Adrenal gland (tissue), 12 donors: ENCODE results near the gene ENO4. TPM values are rescaled to one million over a fixed set of nuclear protein-coding genes. Genes with fewer than 3 reads are reported as not detected.

Experiments
- DNase-seq, 7 donors: peaks; one replicate each; pipeline ENCODE4 v3.0.0-alpha.2; 2019 to 2020
- H3K27ac ChIP-seq, 5 donors: fragments of 200-600 bp; sonication (generic) in 4 of 5; 1 replicate in 3 of 5; 2 replicates in 2 of 5; pipeline versions ENCODE4 v1.5.1 to v1.8.0; 2016 to 2020; ENCODE audit warnings: mild to moderate bottlenecking in 1 of 5
- H3K27me3 ChIP-seq: fragments of 200-600 bp; 2 replicates; pipeline ENCODE4 v1.8.0; 2021
- H3K36me3 ChIP-seq, 2 donors: fragments of 200-600 bp; replicated peaks in 1 of 2; 1 replicate in 1 of 2; 2 replicates in 1 of 2; pipeline versions ENCODE4 v1.5.1 to v1.8.0; 2018 to 2022
- H3K4me1 ChIP-seq, 2 donors: fragments of 200-600 bp; replicated peaks in 1 of 2; 1 replicate in 1 of 2; 2 replicates in 1 of 2; pipeline versions ENCODE4 v1.5.1 to v1.8.0; 2018 to 2021
- H3K4me3 ChIP-seq, 4 donors: fragments of 200-600 bp; sonication (generic) in 3 of 4; one replicate each; pipeline ENCODE4 v1.5.1; 2016 to 2018
- H3K9me3 ChIP-seq, 3 donors: fragments of 200-600 bp; sonication (generic) in 1 of 3; replicated peaks in 1 of 3; 1 replicate in 2 of 3; 2 replicates in 1 of 3; pipeline versions ENCODE4 v1.5.1 to v1.8.0; 2016 to 2021
- POLR2A ChIP-seq, 2 donors: fragments of 450-650 bp; IDR thresholded peaks; one replicate each; pipeline ENCODE4 v1.6.1; 2017; ENCODE audit warnings: antibody characterized with exemption in 2 of 2, mild to moderate bottlenecking in 2 of 2, moderate library complexity in 1 of 2
- WGBS, 4 donors: extraction: QIAGEN DNeasy Blood & Tissue Kit in 2 of 4; methylation state at CpG; one replicate each; pipeline versions ENCODE4 v1.1.5 to v1.1.7; 2013 to 2017; 5-methylcytosine and 5-hydroxymethylcytosine counted together
- intact Hi-C, 2 donors: fragments of 100-400 bp; cut with DNase I; formaldehyde crosslinking; loops; one replicate each; pipeline versions ENCODE4 v1.14.1 to v1.15.0; 2022 to 2023
- polyA plus RNA-seq, 3 donors: library from polyadenylated mRNA; stranded (reverse); fragments of 200-250 nt in 2 of 3; fragments of 350-450 nt in 1 of 3; fragmentation: Illumina TruSeq in 1 of 3; extraction: RNeasy Lipid Tissue Mini Kit (QIAGEN cat#74804) in 1 of 3; gene quantifications; one replicate each; pipeline ENCODE4 v1.2.3, GENCODE V29; 2013 to 2014
- total RNA-seq, 9 donors: library from RNA; depleted of rRNA in 4 of 9; stranded (reverse); fragments of >200 nt in 4 of 9; fragments of 120-200 nt in 1 of 9; fragmentation: NEBNext Ultra II Directional in 1 of 9; extraction: Animal tissue kit (Norgen Biotek cat#: 25700) in 1 of 9; gene quantifications; one replicate each; pipeline versions ENCODE4 v1.1.0 to v1.2.4, GENCODE V29; 2013 to 2023
- TF ChIP-seq, protein P1 (sequence below), 6 experiments: fragments of 450-650 bp in 4 of 6; fragments of 200-600 bp in 2 of 6; sonication (generic) in 1 of 6; IDR thresholded peaks; 1 replicate in 5 of 6; 2 replicates in 1 of 6; pipeline versions ENCODE4 v1.5.1 to v1.8.0; 2016 to 2021; ENCODE audit warnings: antibody characterized with exemption in 6 of 6, mild to moderate bottlenecking in 2 of 6, moderate library complexity in 1 of 6
- donor health status: healthy with polysubstance abuse.
- donor health status: Bipolar disorder and iron deficiency.
- donor health status: DM: yes; HTN: yes; CAD: no.
- donor health status: DM: no; HTN: no; CAD: no.
- donor health status: DM: no; HTN: no; CAD: no.
- donor health status: DM: yes; HTN: yes; CAD: no.

ENO4 gene
- total and polyA plus RNA-seq, 12 donors: 0.11 to 6.8 (median 0.42) TPM; not detected in 1

DNA sequence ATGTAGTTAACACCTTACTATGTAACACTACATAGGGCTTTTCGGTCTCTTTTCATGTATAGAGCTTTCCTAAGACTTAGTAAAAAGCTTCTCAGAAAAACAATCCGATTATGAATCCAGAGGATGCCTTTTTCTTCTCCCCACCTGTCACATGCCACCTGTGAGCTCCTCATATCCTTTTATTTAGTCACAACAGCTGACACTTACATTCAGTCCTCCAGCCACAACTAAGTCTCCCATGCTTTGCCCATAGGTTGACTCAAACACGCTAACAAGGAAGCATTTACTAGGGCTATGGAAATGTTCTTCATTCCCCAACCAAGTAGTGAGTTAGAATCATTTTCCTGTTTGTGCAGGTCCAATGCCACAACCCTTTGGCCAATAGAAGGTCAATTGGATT lies 7.9 kb downstream of the ENO4 start:
- Histone ChIP-seq H3K9me3 (peaks cover 0 to 7% (median 0%) of the 10 kb centered on the region in 3 donors), H3K4me1 (no peaks in the 10 kb centered on the region), H3K4me3 (no peak overlapping the region), H3K36me3 (no peaks in the 10 kb centered on the region), H3K27ac (no peak overlapping the region), H3K27me3 (no peaks in the 10 kb centered on the region)
- 94 to 97% (median 95%) methylated on average over 3 of the region's 3 CpGs for WGBS, 4 donors
- DNase-seq: no peak
- intact Hi-C loops: no loop called here
- TF ChIP-seq POLR2A (IDR thresholded peaks at IDR 0.05): no peak
- TF ChIP-seq, protein P1, sequence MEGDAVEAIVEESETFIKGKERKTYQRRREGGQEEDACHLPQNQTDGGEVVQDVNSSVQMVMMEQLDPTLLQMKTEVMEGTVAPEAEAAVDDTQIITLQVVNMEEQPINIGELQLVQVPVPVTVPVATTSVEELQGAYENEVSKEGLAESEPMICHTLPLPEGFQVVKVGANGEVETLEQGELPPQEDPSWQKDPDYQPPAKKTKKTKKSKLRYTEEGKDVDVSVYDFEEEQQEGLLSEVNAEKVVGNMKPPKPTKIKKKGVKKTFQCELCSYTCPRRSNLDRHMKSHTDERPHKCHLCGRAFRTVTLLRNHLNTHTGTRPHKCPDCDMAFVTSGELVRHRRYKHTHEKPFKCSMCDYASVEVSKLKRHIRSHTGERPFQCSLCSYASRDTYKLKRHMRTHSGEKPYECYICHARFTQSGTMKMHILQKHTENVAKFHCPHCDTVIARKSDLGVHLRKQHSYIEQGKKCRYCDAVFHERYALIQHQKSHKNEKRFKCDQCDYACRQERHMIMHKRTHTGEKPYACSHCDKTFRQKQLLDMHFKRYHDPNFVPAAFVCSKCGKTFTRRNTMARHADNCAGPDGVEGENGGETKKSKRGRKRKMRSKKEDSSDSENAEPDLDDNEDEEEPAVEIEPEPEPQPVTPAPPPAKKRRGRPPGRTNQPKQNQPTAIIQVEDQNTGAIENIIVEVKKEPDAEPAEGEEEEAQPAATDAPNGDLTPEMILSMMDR (IDR thresholded peaks at IDR 0.05): no peak

GRCh38 chr10:116861796-116862195 lies 12.5 kb downstream of the ENO4 start:
- TF ChIP-seq, protein P1 (IDR thresholded peaks at IDR 0.05): no peak
- TF ChIP-seq POLR2A (IDR thresholded peaks at IDR 0.05): no peak
- Histone ChIP-seq H3K4me3 (no peak overlapping the region), H3K36me3 (no peaks in the 10 kb centered on the region), H3K27ac (no peak overlapping the region), H3K9me3 (peaks cover 0 to 7% (median 0%) of the 10 kb centered on the region in 3 donors), H3K4me1 (no peaks in the 10 kb centered on the region), H3K27me3 (no peaks in the 10 kb centered on the region)
- intact Hi-C loops: no loop called here
- DNase-seq: no peak
- 54 to 81% (median 64%) methylated on average over 2 of the region's 2 CpGs for WGBS, 4 donors

DNA sequence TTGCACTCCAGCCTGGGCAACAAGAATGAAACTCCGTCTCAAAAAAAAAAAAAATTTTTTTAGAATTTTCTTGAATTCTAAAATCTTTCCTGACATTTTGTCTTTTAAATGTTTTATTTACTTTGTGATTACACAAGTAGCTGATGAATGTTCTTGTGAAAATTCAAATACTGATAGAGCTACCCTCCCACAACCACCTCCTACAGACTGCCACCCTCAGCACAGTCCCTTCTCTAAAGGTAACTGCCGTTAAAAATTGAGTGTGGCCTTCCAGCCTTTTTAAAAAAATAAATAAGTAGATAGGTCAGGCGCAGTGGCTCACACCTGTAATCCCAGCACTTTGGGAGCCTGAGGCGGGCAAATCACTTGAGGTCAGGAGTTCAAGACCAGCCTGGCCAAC lies 15.1 kb downstream of the ENO4 start:
- WGBS, 4 donors: 87 to 92% (median 90%) methylated on average over 4 of the region's 4 CpGs
- no peak overlapping the region for H3K27ac ChIP-seq
- no peaks in the 10 kb centered on the region for H3K27me3 ChIP-seq
- intact Hi-C loops: no loop called here
- H3K9me3 ChIP-seq: no peaks in the 10 kb centered on the region
- TF ChIP-seq POLR2A (IDR thresholded peaks at IDR 0.05): no peak
- TF ChIP-seq, protein P1 (IDR thresholded peaks at IDR 0.05): no peak
- no peak for DNase-seq
- H3K4me3 ChIP-seq: no peak overlapping the region
- no peaks in the 10 kb centered on the region for H3K36me3 ChIP-seq
- no peaks in the 10 kb centered on the region for H3K4me1 ChIP-seq

DNA sequence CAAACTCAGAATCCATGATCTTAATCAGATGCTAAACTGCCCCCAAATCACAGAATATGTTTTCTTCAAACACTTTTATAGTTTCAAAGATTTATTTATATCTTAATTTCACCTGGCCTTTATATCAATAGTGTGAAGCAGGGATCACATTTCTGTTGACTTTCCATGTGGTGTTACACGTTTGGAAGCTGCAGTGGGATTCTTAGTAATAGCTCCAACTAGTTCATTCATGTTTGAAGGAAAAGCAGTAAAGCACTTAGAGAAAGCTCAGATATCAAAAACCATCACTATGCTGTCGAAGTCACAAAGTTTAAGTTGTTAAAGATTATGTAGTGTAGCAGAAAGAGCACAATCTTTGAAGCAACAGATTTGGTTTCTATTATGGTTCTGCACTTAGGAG lies 16.8 kb downstream of the ENO4 start:
- Histone ChIP-seq H3K27me3 (no peaks in the 10 kb centered on the region), H3K9me3 (no peaks in the 10 kb centered on the region), H3K36me3 (no peaks in the 10 kb centered on the region), H3K4me1 (no peaks in the 10 kb centered on the region), H3K4me3 (no peak overlapping the region), H3K27ac (no peak overlapping the region)
- intact Hi-C loops: no loop called here
- TF ChIP-seq, protein P1 (IDR thresholded peaks at IDR 0.05): no peak
- no peak for TF ChIP-seq POLR2A (IDR thresholded peaks at IDR 0.05)
- DNase-seq: no peak
- WGBS, 4 donors: 71 to 80% (median 76%) methylated on average over 2 of the region's 2 CpGs
